ENCODE measurements around the gene AOX1.

The AOX1 gene

GRCh38 chr2:200603972-200604371, 18.2 kb downstream of the AOX1 start:
- Histone ChIP-seq H3K4me3 (ENCODE audit: low read length, poor library complexity, severe bottlenecking) (no peak overlapping the region), H3K79me2 (ENCODE audit: insufficient read depth, low read length) (no peaks in the 10 kb centered on the region), H3K4me2 (ENCODE audit: low read depth, low read length, poor library complexity, severe bottlenecking) (no peak overlapping the region), H3K9me2 (replicated peaks; ENCODE audit: low read depth, low read length) (no peaks in the 10 kb centered on the region), H3K9me3 (ENCODE audit: insufficient read depth, low read depth, low read length) (no peaks in the 10 kb centered on the region), H3K9ac (ENCODE audit: low read depth, low read length, poor library complexity, severe bottlenecking) (no peak overlapping the region), H3K36me3 (ENCODE audit: insufficient read depth, low read length) (no peaks in the 10 kb centered on the region), H3K27me3 (ENCODE audit: insufficient read depth, low read length, poor library complexity, severe bottlenecking) (no peaks in the 10 kb centered on the region), H3F3A (ENCODE audit: low read depth) (no peaks in the 10 kb centered on the region), H3K4me1 (ENCODE audit: insufficient read depth, low read length, poor library complexity, severe bottlenecking) (no peaks in the 10 kb centered on the region), H4K20me1 (ENCODE audit: insufficient read depth, low read length, poor library complexity, severe bottlenecking) (no peaks in the 10 kb centered on the region), H2AFZ (ENCODE audit: low read length) (no peak overlapping the region)
- TF ChIP-seq CTCF (conservative IDR thresholded peaks at IDR 0.05; ENCODE audit: low read length) (no peak), EZH2phosphoT487 (IDR thresholded peaks at IDR 0.05; ENCODE audit: borderline replicate concordance) (no peak)

DNA sequence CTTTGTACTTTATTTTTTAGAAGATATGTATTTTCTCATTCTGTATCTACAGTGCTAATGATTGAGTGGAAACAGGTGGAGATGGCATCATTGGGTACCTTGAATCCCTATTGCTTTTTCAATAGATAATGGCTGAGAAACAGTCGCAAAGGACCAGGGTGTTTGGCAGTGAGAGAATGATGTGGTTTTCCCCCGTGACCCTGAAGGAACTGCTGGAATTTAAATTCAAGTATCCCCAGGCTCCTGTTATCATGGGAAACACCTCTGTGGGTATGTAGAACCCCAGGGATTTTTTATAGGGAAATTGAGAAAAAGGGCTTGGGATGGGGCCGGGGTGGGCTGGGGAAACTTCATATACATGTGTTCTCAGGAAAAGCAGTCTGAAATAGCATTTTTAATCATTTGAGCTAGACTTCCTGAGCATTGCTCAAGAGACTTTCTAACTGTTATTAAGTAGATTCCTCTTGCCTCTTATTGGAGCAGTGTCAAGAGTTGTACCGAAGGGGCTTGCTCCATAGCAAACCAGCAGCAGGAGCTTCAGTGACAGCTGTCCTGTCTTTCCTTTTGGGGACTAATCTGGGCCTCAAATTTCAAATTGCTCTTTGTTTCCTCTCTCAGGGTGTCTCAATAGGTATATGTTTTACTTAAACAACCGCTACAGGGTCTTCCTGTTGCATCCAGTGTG, 18.9 kb downstream of the AOX1 start:
- no peaks in the 10 kb centered on the region for H3K36me3 ChIP-seq (ENCODE audit: insufficient read depth, low read length)
- no peaks in the 10 kb centered on the region for H4K20me1 ChIP-seq (ENCODE audit: insufficient read depth, low read length, poor library complexity, severe bottlenecking)
- no peaks in the 10 kb centered on the region for H3K9me3 ChIP-seq (ENCODE audit: insufficient read depth, low read depth, low read length)
- H3K4me3 ChIP-seq (ENCODE audit: low read length, poor library complexity, severe bottlenecking), result no peak overlapping the region
- TF ChIP-seq CTCF (conservative IDR thresholded peaks at IDR 0.05; ENCODE audit: low read length) (no peak), EZH2phosphoT487 (IDR thresholded peaks at IDR 0.05; ENCODE audit: borderline replicate concordance) (no peak)
- H3K4me2 ChIP-seq (ENCODE audit: low read depth, low read length, poor library complexity, severe bottlenecking), result no peak overlapping the region
- H3K9ac ChIP-seq (ENCODE audit: low read depth, low read length, poor library complexity, severe bottlenecking), result no peak overlapping the region
- no peaks in the 10 kb centered on the region for H3K79me2 ChIP-seq (ENCODE audit: insufficient read depth, low read length)
- no peaks in the 10 kb centered on the region for H3F3A ChIP-seq (ENCODE audit: low read depth)
- H2AFZ ChIP-seq (ENCODE audit: low read length), result no peak overlapping the region
- no peaks in the 10 kb centered on the region for H3K4me1 ChIP-seq (ENCODE audit: insufficient read depth, low read length, poor library complexity, severe bottlenecking)
- H3K27me3 ChIP-seq (ENCODE audit: insufficient read depth, low read length, poor library complexity, severe bottlenecking), result no peaks in the 10 kb centered on the region
- no peaks in the 10 kb centered on the region for H3K9me2 ChIP-seq (replicated peaks; ENCODE audit: low read depth, low read length)

GRCh38 chr2:200608341-200609027, 22.7 kb downstream of the AOX1 start:
- no peak overlapping the region for H3K4me2 ChIP-seq (ENCODE audit: low read depth, low read length, poor library complexity, severe bottlenecking)
- TF ChIP-seq CTCF (conservative IDR thresholded peaks at IDR 0.05; ENCODE audit: low read length), result no peak
- TF ChIP-seq EZH2phosphoT487 (IDR thresholded peaks at IDR 0.05; ENCODE audit: borderline replicate concordance), result no peak

More at GRCh38 chr2:200608341-200609027, 22.7 kb downstream of the AOX1 start:
- Histone ChIP-seq H3K36me3 (ENCODE audit: insufficient read depth, low read length) (no peaks in the 10 kb centered on the region), H3F3A (ENCODE audit: low read depth) (no peaks in the 10 kb centered on the region), H3K9ac (ENCODE audit: low read depth, low read length, poor library complexity, severe bottlenecking) (no peak overlapping the region), H3K27me3 (ENCODE audit: insufficient read depth, low read length, poor library complexity, severe bottlenecking) (no peaks in the 10 kb centered on the region), H3K4me1 (ENCODE audit: insufficient read depth, low read length, poor library complexity, severe bottlenecking) (no peaks in the 10 kb centered on the region), H2AFZ (ENCODE audit: low read length) (no peak overlapping the region), H3K9me3 (ENCODE audit: insufficient read depth, low read depth, low read length) (no peaks in the 10 kb centered on the region), H3K9me2 (replicated peaks; ENCODE audit: low read depth, low read length) (no peaks in the 10 kb centered on the region), H3K79me2 (ENCODE audit: insufficient read depth, low read length) (no peaks in the 10 kb centered on the region), H3K4me3 (ENCODE audit: low read length, poor library complexity, severe bottlenecking) (no peak overlapping the region), H4K20me1 (ENCODE audit: insufficient read depth, low read length, poor library complexity, severe bottlenecking) (no peaks in the 10 kb centered on the region)

All from Loucy (cell line).